ENCODE results near the gene DNLZ. TPM values are rescaled to one million over a fixed set of nuclear protein-coding genes. Genes with fewer than 3 reads are reported as not detected.
A peak's percentile ranks its signal among the peaks of the same experiment; 100 is the strongest.
"Not testable (repeated sequence)": the region's sequence is repeated elsewhere in the genome, so short reads cannot be mapped to it uniquely, and the experiment has no call there.

The DNLZ gene
- total RNA-seq, 5 donors from 2014 or later (not counting 1 experiment from before 2014, with no cell fraction given), result 20.4 to 46.8 (median 36.3) TPM

- CTCF ChIA-PET, result no interaction called here
- no peak overlapping the region for H3K27ac Mint-ChIP-seq
- H3K4me3 ChIP-seq (ENCODE audit: control insufficient read depth in 1 of 2, extremely low read depth in 1 of 2, low read length in 1 of 2), result no peak overlapping the region
- peaks cover 20 to 73% of the 10 kb centered on the region in 2 experiments for H3K4me1 ChIP-seq (ENCODE audit: control insufficient read depth in 1 of 2, extremely low read depth in 1 of 2, insufficient read depth in 2 of 2, low read length in 2 of 2)
- no peaks in the 10 kb centered on the region for H3K27me3 Mint-ChIP-seq
- H3K9me3 ChIP-seq, result no peaks in the 10 kb centered on the region
- H3K27me3 ChIP-seq (replicated peaks in 1 of 2; ENCODE audit: control insufficient read depth in 2 of 2, extremely low read depth in 1 of 2, insufficient read depth in 2 of 2, low read length in 1 of 2), result no peaks in the 10 kb centered on the region
- no CpG with 5 or more reads among the region's 7 CpGs for WGBS (ENCODE audit: insufficient coverage)
- ATAC-seq (replicated peaks in 1 of 4) (no peak), DNase-seq (no peak)
- H3K4me3 Mint-ChIP-seq, result peak overlapping the region in 2 of 3 donors; percentile 21 to 48
- POLR2A ChIA-PET, result interaction anchor here in 1 of 2 donors (0.5 kb wide), 1 partner anchor 145 kb away, joined by 3 read pairs; no protein-coding TSS in a partner anchor
- peaks cover 58 to 70% (median 63%) of the 10 kb centered on the region in 3 donors for H3K4me1 Mint-ChIP-seq
- H3K9me3 Mint-ChIP-seq, result no peaks in the 10 kb centered on the region
- peaks cover 11 to 35% of the 10 kb centered on the region in 2 donors for H3K36me3 ChIP-seq (ENCODE audit: control insufficient read depth in 2 of 2, extremely low read depth in 1 of 2, insufficient read depth in 1 of 2, low read length in 1 of 2)
- H3K27ac ChIP-seq (ENCODE audit: low read length), result no peak overlapping the region
- H3K36me3 Mint-ChIP-seq, result peaks cover 18% of the 10 kb centered on the region
Observed at GRCh38 chr9:136407911-136408310, 44.4 kb upstream of the DNLZ start.

- H3K9me3 Mint-ChIP-seq; DNase-seq; H3K27me3 Mint-ChIP-seq; H3K27ac ChIP-seq (ENCODE audit: low read length); CTCF ChIA-PET; H3K4me3 ChIP-seq (ENCODE audit: control insufficient read depth in 1 of 2, extremely low read depth in 1 of 2, low read length in 1 of 2); H3K27me3 ChIP-seq (replicated peaks in 1 of 2; ENCODE audit: control insufficient read depth in 2 of 2, extremely low read depth in 1 of 2, insufficient read depth in 2 of 2, low read length in 1 of 2); H3K9me3 ChIP-seq; POLR2A ChIA-PET; ATAC-seq (replicated peaks in 1 of 4): not testable (repeated sequence)
- Mint-ChIP-seq H3K4me1 (peaks cover 58 to 73% (median 62%) of the 10 kb centered on the region in 3 donors), H3K4me3 (peak overlapping the region in 1 of 3 donors; percentile 37), H3K36me3 (peaks cover 16% of the 10 kb centered on the region), H3K27ac (peak overlapping the region in 1 of 2 donors; percentile 36)
- H3K4me1 ChIP-seq (ENCODE audit: control insufficient read depth in 1 of 2, extremely low read depth in 1 of 2, insufficient read depth in 2 of 2, low read length in 2 of 2), result peaks cover 20 to 80% of the 10 kb centered on the region in 2 experiments
- 97% methylated on average over 19 of the region's 28 CpGs for WGBS (ENCODE audit: insufficient coverage)
- H3K36me3 ChIP-seq (ENCODE audit: control insufficient read depth in 2 of 2, extremely low read depth in 1 of 2, insufficient read depth in 1 of 2, low read length in 1 of 2), result peaks cover 11 to 33% of the 10 kb centered on the region in 2 donors
Observed at GRCh38 chr9:136407061-136407460, 43.5 kb upstream of the DNLZ start.

- Mint-ChIP-seq H3K36me3 (peaks cover 16% of the 10 kb centered on the region), H3K27ac (peak overlapping the region; percentile 34 to 61), H3K4me1 (peaks cover 50 to 68% (median 50%) of the 10 kb centered on the region in 3 donors), H3K4me3 (peak overlapping the region in 1 of 3 donors; percentile 77)
- H3K27ac ChIP-seq (ENCODE audit: low read length); POLR2A ChIA-PET; H3K4me3 ChIP-seq (ENCODE audit: control insufficient read depth in 1 of 2, extremely low read depth in 1 of 2, low read length in 1 of 2); ATAC-seq (replicated peaks in 1 of 4); H3K9me3 ChIP-seq; H3K27me3 ChIP-seq (replicated peaks in 1 of 2; ENCODE audit: control insufficient read depth in 2 of 2, extremely low read depth in 1 of 2, insufficient read depth in 2 of 2, low read length in 1 of 2); H3K9me3 Mint-ChIP-seq; CTCF ChIA-PET; H3K27me3 Mint-ChIP-seq; DNase-seq: not testable (repeated sequence)
- Histone ChIP-seq H3K36me3 (ENCODE audit: control insufficient read depth in 2 of 2, extremely low read depth in 1 of 2, insufficient read depth in 1 of 2, low read length in 1 of 2) (peaks cover 11 to 31% of the 10 kb centered on the region in 2 donors), H3K4me1 (ENCODE audit: control insufficient read depth in 1 of 2, extremely low read depth in 1 of 2, insufficient read depth in 2 of 2, low read length in 2 of 2) (peaks cover 12 to 78% of the 10 kb centered on the region in 2 experiments)
- 87% methylated on average over 7 of the region's 10 CpGs for WGBS (ENCODE audit: insufficient coverage)
Observed at GRCh38 chr9:136405904-136406303, 42.4 kb upstream of the DNLZ start.

- peak overlapping the region; percentile 82 for H3K27ac ChIP-seq (ENCODE audit: low read length)
- peak overlapping the region; percentile 34 to 93 for H3K27ac Mint-ChIP-seq
- H3K4me3 Mint-ChIP-seq, result peak overlapping the region in 1 of 3 donors; percentile 77
- ChIA-PET CTCF (no interaction called here), POLR2A (no interaction called here)
- peaks cover 15 to 79% of the 10 kb centered on the region in 2 experiments for H3K4me1 ChIP-seq (ENCODE audit: control insufficient read depth in 1 of 2, extremely low read depth in 1 of 2, insufficient read depth in 2 of 2, low read length in 2 of 2)
- H3K36me3 ChIP-seq (ENCODE audit: control insufficient read depth in 2 of 2, extremely low read depth in 1 of 2, insufficient read depth in 1 of 2, low read length in 1 of 2), result peaks cover 11 to 31% of the 10 kb centered on the region in 2 donors
- H3K9me3 Mint-ChIP-seq, result no peaks in the 10 kb centered on the region
- DNase-seq (no peak), ATAC-seq (replicated peaks in 1 of 4) (no peak)
- H3K27me3 Mint-ChIP-seq, result no peaks in the 10 kb centered on the region
- H3K4me3 ChIP-seq (ENCODE audit: control insufficient read depth in 1 of 2, extremely low read depth in 1 of 2, low read length in 1 of 2), result no peak overlapping the region
- H3K4me1 Mint-ChIP-seq, result peaks cover 52 to 70% (median 53%) of the 10 kb centered on the region in 3 donors
- H3K36me3 Mint-ChIP-seq, result peaks cover 16% of the 10 kb centered on the region
- H3K9me3 ChIP-seq, result no peaks in the 10 kb centered on the region
- H3K27me3 ChIP-seq (replicated peaks in 1 of 2; ENCODE audit: control insufficient read depth in 2 of 2, extremely low read depth in 1 of 2, insufficient read depth in 2 of 2, low read length in 1 of 2), result no peaks in the 10 kb centered on the region
- no CpG with 5 or more reads among the region's 7 CpGs for WGBS (ENCODE audit: insufficient coverage)
Observed at GRCh38 chr9:136405481-136405880, 41.9 kb upstream of the DNLZ start.

GRCh38 chr9:136404801-136405136 lies 41.2 kb upstream of the DNLZ start:
- H3K27ac ChIP-seq (ENCODE audit: low read length), result peak overlapping the region; percentile 82
- no peaks in the 10 kb centered on the region for H3K27me3 Mint-ChIP-seq
- CTCF ChIA-PET, result no interaction called here
- H3K4me3 Mint-ChIP-seq, result peak overlapping the region in 2 of 3 donors; percentile 24 to 77
- no peaks in the 10 kb centered on the region for H3K27me3 ChIP-seq (replicated peaks in 1 of 2; ENCODE audit: control insufficient read depth in 2 of 2, extremely low read depth in 1 of 2, insufficient read depth in 2 of 2, low read length in 1 of 2)
- H3K27ac Mint-ChIP-seq, result peak overlapping the region; percentile 88 to 93
- no peaks in the 10 kb centered on the region for H3K9me3 ChIP-seq
- no peaks in the 10 kb centered on the region for H3K9me3 Mint-ChIP-seq
- POLR2A ChIA-PET, result no interaction called here
- peaks cover 11 to 31% of the 10 kb centered on the region in 2 donors for H3K36me3 ChIP-seq (ENCODE audit: control insufficient read depth in 2 of 2, extremely low read depth in 1 of 2, insufficient read depth in 1 of 2, low read length in 1 of 2)
- DNase-seq (no peak), ATAC-seq (replicated peaks in 1 of 4) (no peak)
- peaks cover 51 to 70% (median 51%) of the 10 kb centered on the region in 3 donors for H3K4me1 Mint-ChIP-seq
- 52% methylated on average over 12 of the region's 14 CpGs for whole genome bisulfite sequencing (ENCODE audit: insufficient coverage)
- H3K4me3 ChIP-seq (ENCODE audit: control insufficient read depth in 1 of 2, extremely low read depth in 1 of 2, low read length in 1 of 2), result peak overlapping the region in 1 of 2 donors; percentile 12
- H3K36me3 Mint-ChIP-seq, result peaks cover 16% of the 10 kb centered on the region
- H3K4me1 ChIP-seq (ENCODE audit: control insufficient read depth in 1 of 2, extremely low read depth in 1 of 2, insufficient read depth in 2 of 2, low read length in 2 of 2), result peaks cover 15 to 79% of the 10 kb centered on the region in 2 experiments

GRCh38 chr9:136403915-136404800 lies 40.6 kb upstream of the DNLZ start:
- Histone ChIP-seq H3K36me3 (ENCODE audit: control insufficient read depth in 2 of 2, extremely low read depth in 1 of 2, insufficient read depth in 1 of 2, low read length in 1 of 2) (peaks cover 11 to 31% of the 10 kb centered on the region in 2 donors), H3K4me1 (ENCODE audit: control insufficient read depth in 1 of 2, extremely low read depth in 1 of 2, insufficient read depth in 2 of 2, low read length in 2 of 2) (peaks cover 17 to 77% of the 10 kb centered on the region in 2 experiments), H3K27ac (ENCODE audit: low read length) (peak overlapping the region; percentile 82), H3K4me3 (ENCODE audit: control insufficient read depth in 1 of 2, extremely low read depth in 1 of 2, low read length in 1 of 2) (peak overlapping the region in 1 of 2 donors; percentile 12), H3K27me3 (replicated peaks in 1 of 2; ENCODE audit: control insufficient read depth in 2 of 2, extremely low read depth in 1 of 2, insufficient read depth in 2 of 2, low read length in 1 of 2) (no peaks in the 10 kb centered on the region), H3K9me3 (no peaks in the 10 kb centered on the region)
- Mint-ChIP-seq H3K27ac (peak overlapping the region; percentile 88 to 93), H3K4me3 (peak overlapping the region; percentile 50 to 77 (median 64)), H3K27me3 (no peaks in the 10 kb centered on the region), H3K4me1 (peaks cover 47 to 66% (median 48%) of the 10 kb centered on the region in 3 donors), H3K9me3 (no peaks in the 10 kb centered on the region), H3K36me3 (peaks cover 17% of the 10 kb centered on the region)
- CTCF ChIA-PET, result no interaction called here
- POLR2A ChIA-PET, result no interaction called here
- WGBS (ENCODE audit: insufficient coverage), result 42% methylated on average over 31 of the region's 32 CpGs
- DNase-seq (peak in 8 of 35 experiments; percentile 15 to 71 (median 19)), ATAC-seq (replicated peaks in 1 of 4) (peak in 2 of 4 experiments; percentile 8 to 11)
